ENCODE measurements around the gene ENTPD6.

- no peak for TF ChIP-seq CTCF (IDR thresholded peaks at IDR 0.05)
- no peak for TF ChIP-seq POLR2A (IDR thresholded peaks at IDR 0.05)
Observed at GRCh38 chr20:25223179-25223661, 27.7 kb downstream of the ENTPD6 start.

Data from uterus (tissue), 2 donors.